GM21447 (cell line): ENCODE measurements around the gene C10orf143.

Source experiments
- ATAC-seq: cut with Tn5 transposase; IDR thresholded peaks from one replicate; pipeline ENCODE4 v1.9.1; 2021; ENCODE audit not compliant: unreplicated experiment

Gene C10orf143

DNA sequence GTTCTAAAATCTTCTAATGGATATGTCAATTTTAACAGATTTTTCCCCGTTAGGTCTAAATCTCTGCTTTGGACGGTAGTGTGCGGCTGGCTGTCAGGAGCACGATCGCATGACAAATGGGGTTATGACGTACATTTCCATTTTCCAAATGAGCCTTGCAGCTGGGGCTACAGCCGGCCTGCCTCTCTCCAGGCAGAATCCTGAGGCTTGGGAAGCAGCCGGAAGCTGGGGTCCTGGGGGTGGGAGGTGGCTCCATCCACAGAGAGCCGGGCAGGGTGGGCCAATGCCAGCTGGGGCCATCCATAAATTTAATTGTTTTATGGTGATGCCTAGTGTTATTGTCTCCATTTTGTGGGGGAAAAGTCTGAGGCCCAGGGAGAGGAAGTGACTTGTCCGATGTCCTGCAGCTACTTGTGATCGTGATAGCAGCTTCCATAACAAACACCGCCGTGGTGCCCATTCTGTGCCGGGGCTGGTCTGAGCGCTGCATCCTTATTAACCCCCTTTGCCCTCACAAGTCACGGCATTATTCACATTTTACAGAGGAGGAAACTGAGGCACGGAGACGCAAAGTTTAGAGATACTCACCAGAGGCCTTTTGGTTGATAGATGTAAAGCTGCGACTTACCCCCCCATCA is 93.5 kb downstream of the C10orf143 start:
- ATAC-seq, result no peak

DNA sequence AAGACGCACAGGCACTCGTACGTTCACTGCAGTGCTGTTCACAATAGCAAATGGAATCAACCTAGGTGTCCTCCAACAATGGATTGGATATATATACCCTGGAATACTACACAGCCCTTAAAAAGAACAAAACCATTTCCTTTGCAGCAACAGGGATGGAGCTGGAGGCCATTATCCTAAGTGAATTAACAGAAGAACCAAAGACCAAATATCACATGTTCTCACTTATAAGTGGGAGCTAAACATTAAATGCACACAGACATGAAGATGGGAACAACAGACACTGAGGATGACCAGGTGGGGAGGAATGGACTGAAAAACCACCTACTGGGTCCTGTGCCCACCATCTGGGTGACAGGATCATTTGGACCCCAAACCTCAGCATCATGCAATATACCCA is 94.5 kb downstream of the C10orf143 start:
- no peak for ATAC-seq

DNA sequence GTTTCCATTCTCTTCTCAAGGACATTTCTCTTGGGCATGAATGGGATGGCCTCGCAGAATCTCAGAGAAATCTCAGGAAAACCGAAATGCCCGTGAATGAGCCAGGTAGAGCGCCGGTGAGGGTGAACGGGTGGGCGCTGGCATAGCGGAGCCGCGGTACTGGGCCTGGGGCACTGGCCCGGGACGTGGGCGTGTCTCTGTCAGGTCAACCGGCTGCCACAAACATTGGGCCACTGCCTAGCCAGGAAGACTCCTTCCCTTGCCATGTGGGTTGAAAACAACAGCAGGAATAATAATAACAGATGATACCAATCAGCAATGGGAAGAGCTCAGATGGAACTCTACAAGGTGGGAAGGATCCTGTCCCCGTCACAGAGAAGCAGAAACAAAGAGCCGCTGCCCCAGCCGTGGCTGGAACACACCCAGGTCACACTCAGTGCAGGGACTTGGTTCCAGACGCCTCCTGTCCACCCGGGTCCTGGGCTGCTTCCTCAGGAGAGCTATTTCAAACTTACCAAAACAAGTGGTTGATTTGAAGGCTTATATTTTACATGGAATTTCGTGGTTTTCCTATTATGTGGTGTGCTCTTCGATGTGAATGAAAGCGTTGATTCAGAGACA is 95.4 kb downstream of the C10orf143 start:
- ATAC-seq, result no peak

DNA sequence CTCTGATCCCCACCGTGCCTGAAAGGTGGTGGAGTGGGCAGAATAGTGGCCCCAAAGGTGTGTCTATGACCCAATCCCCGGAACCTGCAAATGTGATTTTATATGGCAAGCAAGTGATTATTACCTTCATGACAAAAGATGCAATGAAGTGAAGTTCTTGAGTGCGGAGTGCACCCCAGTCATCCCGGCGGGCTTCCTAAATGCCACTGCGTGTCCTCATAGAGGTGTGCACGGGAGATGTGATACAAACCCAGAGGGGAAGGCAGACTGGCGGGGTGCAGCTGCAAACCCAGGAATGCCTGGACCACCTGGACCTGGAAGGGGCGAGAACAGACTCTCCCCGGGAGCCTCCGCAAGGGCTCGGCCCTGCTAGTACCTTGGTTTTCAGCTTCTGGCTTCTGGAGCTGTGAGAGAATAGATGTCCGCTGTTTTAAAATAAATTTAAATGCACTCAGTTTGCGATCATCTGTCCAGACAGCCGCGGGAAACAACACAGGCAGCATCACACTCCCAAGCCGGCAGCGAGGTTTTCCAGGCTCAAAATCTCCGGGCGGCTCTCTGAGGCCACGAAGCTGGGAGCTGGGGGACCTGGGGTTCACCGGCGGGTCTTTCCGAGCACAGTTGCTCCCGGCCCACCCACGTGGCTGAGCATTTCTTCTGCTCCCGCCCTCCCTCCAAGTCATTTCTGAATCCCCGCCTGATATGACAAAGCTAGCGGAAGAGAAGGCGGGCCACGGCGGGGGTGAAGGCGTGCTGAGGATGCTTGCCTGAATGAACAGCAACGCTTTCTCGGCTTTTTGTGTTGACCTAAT is 96.2 kb downstream of the C10orf143 start:
- no peak for ATAC-seq
